Measurements from ENCODE around the gene KRTDAP.

Gene KRTDAP, protein sequence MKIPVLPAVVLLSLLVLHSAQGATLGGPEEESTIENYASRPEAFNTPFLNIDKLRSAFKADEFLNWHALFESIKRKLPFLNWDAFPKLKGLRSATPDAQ

DNA sequence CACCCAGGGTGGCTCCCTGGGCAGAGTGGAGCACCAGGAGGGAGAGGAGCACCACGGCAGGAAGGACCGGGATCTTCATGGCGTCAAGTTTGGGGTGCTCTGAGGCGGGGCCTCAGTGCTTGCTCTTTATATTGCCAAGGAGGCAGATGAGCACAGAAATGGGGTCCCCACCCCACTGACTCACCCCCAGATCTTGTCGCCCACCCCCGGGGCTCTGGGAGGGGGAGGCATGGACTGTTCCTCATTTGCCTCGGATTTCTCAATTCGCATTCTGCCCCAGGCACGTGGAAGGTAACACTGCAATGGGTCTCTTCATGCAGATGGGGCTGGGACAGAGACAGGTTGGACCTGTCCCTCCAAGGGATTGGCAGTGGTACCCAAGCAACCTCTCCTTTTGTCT, at the start of gene KRTDAP:
Gene KRTDAP (minus strand): TSS at position 101 of the 400 bp plus-strand sequence. CDS start 22 bp downstream, at position 79.
- DNase-seq (ENCODE audit: low read depth): no peak

DNA sequence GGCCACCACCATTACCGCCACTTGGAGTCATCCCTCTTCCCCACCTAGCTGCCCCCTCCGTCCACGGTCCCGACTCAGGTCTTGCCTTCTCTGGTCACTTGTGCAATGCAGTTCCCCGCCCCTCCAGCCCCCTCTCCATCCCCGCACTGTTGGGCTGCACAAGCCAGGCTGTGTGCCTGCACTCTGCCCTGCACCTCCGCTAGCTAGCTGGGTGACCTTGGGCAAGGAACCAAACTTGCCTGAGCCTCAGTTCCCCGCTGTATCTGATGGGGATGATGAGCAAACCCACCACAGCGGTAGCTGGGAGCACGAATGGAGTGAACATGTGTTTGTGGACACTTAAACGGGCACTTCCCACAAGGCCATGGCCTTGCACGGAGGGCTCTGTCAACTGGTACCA, 49.6 kb upstream of the KRTDAP start:
- no peak for DNase-seq (ENCODE audit: low read depth)

DNA sequence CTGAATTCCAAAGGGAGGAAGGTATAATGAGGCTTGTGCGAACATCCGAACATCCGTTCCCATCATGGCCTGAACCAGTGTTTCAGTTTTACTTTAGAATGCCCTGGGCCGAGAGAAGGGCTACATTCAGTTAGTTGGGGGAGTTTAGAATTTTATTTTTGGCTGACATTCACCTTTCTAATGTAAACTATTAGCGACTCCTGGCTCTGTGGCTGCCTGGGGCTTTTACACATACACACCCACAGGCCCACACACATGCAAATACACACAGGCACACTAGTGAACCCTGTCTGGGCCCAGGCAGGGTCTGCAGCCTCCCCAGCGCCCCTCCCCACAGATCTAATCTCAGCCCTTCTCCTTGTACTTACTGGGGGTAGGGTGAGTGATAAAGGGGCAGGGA, 49.0 kb upstream of the KRTDAP start:
- no peak for DNase-seq (ENCODE audit: low read depth)

DNA sequence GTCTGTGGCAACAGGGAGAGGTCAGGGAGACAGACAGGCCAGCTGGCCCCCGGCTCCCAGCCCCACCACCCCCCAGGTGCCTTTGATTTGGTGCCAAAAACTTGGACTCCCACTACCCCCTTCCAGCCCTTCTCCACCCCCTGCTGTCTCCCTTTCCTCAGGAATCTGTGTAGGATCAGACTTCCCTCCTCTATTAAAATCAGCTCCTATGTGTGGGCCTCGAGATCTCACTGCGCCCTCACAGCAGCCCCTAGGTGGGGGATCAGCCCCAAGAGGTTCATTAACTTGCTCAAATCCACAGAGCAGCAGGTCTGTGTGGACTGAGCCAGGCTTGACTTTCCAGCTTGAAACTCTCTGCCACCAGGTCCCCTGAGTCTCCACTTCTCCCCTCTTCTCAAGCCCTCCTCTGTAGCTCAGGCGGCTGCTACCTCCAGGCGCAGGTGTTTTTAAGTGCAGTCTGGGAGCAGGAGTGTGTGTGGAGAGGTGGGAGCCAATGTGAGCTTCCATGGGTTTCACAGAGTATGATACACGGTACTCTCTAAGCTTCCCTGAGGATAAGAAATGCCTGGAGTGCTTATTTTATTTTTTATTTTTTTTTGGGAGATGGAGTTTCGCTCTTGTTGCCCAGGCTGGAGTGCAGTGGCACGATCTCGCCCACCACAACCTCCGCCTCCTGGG, 44.7 kb upstream of the KRTDAP start:
- DNase-seq (ENCODE audit: low read depth): no peak

DNA sequence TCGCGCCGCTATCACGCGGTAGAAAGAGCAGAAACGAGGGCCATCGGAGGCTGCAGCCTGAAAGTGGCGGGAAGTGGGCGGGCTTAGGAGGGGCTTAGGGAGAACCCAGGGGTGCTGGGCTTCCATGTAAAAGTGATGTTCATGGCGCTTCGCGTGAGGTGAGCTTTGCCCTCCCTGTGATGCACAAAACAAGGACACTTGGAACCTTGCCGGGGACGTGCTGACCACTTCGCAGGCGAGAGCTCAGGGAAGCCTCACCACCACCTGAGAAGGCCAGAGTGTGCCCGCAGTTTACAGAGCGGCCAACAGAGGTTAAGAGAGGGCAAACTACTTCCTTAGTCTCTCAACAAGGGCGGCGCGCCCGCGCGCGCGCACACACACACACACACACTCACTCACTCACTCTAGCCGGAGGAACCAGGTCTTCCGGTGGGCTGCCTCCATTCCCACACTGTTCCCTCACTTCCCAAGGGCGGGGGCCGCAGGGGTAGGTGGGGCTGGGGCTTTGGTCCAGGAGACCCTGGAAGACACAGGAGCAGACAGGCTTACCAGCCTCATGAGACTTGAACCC, 43.6 kb upstream of the KRTDAP start:
- no peak for DNase-seq (ENCODE audit: low read depth)

DNA sequence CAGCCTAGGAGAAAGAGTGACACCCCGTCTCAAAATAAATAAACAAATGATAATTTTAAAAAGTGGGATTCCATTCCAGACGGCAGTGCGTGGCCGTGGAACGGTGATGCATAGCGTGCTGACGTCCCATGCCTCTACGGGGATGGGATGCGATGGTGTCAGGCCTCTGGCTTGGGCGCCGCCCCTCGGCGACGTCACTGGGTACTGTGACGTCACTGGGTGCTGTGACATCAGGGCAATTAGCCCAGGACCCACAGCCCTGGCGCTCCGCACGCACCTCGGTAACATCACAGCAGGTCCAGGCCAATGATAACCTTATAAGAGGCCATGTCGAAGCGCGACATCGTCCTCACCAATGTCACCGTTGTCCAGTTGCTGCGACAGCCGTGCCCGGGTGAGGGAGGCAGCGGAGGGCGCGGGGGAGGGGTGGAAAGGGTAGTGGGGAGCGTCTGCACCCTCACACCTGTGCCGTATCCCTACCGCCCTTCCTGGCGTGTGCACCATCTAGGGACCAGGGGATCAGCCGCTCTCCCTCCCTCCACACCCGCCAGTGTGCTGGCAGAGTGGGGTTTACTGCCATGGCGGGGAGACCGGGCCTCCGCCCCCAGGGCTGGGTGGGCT, 43.0 kb upstream of the KRTDAP start, which contains the start of gene GAPDHS:
Gene GAPDHS (plus strand): TSS at position 256 of the 621 bp plus-strand sequence. CDS start 72 bp downstream, at position 328.
- no peak for DNase-seq (ENCODE audit: low read depth)

DNA sequence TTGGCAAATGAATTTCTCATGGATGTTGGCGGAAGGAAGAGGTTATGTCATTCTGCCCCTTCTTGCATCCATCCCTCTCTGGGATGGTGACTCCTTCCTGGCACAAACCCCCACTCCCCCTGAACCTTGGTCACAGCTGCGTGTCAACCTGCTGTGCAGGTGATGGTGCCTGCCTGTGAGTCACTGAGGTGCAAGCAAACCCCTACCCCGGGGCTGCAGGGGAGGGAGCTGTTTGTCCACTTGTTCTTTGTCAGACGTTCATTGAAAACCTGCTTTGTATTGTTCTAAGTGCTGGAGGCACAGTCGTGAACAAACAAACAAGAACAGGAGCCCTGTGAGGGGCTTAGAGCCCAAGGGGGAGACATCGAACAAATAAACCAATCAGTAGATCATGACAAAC, 41.0 kb upstream of the KRTDAP start:
- no peak for DNase-seq (ENCODE audit: low read depth)

DNA sequence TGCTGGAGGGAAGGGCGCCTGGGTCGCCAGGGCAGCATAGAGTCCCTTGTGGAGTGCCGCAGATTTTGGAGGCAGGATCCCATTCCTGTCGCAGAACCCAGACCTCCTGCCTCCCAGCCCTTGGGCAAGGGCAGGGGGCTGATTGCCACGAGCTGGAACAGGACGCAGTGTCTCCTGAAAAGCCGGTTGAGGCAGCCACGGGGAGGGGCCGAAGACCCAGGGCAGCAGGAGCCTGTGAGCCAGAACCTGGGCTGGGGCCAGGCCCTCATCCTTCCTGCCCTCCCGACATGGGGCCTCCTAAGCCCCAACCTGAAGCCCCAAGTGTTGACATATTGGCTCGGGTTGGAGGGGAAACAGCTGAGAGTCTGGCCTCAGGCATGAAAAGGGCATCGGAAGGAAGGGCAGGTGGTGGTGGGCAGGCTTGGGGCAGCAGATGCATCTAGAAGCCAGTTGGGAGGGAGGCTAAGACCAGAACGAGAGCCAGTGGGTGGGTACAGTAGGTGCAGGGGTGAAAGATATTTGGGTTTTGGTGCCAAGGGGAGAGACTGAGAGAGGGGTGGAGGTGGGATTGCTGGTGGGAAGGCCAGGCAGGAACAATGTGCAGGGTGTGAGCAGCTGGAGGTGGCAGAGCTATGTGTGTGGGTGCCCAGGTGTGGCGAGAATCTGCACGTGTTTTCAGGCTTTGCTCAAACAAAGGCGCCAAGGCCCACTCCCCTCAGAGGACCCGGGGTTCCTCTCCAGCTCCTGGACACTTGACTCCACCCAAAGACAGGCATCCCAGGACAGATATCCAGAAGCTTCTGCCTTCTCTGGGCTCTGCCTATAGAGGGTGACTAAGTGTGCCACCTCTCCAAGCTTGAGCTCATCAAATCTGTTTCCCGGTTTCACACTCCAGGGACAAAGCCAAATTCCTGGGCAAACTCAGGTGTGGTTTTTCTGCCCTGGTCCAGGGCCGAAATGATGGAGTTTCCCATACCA, 39.3 kb upstream of the KRTDAP start:
- DNase-seq (ENCODE audit: low read depth): no peak

DNA sequence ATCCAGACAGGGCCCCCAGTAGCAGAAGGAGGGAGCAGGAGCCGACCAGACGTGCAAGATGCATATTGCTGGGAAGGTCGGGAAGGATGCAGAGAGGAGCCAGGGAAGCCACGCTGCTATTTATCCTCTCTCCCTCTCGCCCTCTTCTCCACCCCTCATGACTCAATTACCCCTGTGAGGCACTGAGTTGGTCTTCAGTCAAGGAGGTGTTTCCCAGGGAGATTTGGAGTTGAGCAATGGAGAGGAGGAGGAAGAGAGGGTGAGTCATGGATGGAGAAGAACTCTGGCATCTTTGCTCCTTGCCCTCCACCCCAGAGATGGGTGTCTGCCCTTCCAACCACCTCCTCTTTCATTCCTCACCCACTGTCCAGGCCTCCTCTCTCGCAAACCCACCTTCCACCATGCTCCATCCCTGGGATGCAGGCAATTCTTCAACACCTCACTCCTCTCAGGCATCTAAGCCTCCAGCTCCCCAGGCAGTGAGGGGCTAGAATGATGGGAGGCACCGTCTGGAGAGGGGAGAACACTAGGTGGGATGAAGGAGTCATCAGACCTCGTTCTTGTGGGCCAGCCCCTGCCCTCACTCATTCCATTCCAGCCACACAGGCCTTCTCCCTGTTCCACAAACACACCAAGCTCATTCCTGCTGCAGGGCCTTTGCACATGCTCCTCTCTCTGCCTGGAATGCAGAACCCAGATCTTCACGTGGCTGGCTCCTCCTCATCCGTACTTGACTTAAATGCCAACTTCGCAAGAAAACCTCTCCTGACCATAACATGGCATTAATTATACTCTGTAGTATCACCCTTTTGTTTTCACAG, 38.2 kb upstream of the KRTDAP start, which contains the start of gene SBSN:
Gene SBSN (minus strand): TSS at position 94 of the 821 bp plus-strand sequence. CDS start 30 bp downstream, at position 64.
- DNase-seq (ENCODE audit: low read depth): no peak

DNA sequence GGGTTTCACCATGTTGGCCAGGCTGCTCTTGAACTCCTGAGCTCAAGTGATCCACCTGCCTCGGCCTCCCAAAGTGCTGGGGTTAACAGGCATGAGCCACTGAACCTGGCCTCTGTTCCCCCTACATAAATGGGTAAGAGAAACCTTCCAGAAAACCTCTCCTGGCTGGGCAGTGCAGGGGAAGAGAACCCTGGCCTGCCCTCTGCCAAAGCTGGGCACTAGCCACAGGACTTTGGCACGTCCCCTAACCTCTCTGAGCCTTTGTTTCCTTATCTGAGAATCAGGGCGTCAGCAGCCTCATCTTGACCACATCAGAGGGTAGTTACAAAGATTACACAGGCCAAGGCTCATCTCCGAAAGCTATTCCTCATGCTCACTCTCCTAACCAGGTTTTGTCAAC, 35.6 kb upstream of the KRTDAP start:
- DNase-seq (ENCODE audit: low read depth): no peak

DNA sequence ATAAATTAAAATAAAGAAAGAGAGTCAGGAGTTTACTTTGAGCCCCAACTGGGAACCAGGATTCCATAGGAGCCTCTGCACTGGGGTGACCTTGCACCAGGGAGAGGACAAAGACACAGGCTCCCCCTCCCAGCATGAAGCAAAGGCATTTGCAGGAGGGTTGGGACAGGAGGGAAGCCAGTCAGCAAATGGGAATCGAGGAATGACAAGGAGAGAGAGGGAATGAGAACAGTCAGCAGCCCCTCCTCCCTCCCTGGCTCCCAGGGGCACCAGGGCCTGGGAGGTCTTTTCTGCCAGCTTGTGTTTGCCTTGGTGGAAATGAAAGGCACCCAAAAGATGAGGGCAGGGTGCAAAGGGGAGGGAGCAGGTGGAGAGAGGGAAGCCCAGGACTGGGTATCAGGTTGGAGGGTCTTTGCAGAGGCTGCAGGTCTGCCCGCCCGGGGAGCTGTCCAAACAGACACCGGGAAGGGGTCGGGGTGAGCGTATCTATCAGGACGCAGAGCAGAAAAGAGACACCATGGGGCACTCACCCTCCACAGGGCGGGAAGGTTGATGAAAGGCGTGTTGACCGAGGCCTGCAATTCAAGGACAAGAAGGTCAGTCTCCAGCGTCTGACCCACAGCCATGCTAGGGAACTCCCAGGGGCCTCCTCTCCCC, 34.0 kb upstream of the KRTDAP start:
- DNase-seq (ENCODE audit: low read depth): no peak

DNA sequence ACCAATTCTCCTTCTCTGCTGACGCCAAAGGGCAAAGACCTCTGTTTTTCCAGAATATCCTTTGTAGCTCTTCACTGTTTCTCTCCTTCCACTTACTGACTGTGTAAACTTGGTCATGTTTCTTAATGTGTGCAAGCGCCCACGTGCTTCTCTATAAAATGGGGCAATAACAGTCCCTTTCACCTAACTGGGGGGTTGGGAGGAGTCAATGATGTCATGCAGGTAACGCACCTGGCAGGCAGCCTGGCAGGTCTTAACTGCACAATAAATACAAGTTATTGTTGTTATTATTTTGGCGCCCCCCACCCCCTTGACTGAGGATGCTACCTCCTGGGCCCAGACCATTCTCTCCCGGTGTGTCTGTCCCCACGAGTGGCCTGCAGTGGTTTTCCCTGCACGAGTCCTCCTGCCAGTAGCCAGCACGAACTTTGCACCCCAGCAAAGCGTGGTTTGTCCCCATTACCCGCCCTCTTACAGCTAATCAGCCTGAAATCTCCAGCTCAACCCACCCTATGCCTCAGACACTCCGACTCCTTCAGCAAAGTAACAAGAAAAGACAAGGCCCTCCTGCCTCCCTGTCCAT, 32.6 kb upstream of the KRTDAP start:
- no peak for DNase-seq (ENCODE audit: low read depth)

DNA sequence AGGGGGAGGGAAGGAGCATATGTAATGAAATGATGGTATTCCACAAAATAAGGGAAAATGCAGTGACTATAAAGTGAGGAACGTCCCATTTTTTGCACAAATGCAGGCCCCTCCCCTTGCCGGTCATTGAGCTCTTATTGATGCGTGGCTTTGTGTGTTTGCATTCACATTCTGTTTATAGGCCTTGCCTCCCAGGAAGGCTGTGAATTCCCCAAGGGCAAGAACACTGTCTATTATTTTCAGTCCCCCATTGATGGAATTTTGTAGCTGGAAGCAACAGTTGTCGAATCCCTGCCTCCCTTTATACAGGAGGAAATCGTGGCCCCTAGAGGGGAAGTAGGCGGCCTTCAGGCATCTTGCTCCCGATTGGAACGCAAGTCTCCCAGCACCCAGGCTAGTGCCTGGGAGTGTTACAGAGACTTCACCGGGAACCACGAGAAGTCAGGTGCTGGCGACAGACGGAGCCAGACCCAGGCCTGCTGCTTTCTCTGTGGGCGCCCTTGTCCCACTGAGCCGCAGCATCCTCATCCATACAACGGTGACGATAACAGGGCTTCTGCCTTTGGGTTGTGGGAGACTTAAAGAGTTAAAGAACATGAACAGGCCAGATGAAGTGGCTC, 31.0 kb upstream of the KRTDAP start:
- no peak for DNase-seq (ENCODE audit: low read depth)

DNA sequence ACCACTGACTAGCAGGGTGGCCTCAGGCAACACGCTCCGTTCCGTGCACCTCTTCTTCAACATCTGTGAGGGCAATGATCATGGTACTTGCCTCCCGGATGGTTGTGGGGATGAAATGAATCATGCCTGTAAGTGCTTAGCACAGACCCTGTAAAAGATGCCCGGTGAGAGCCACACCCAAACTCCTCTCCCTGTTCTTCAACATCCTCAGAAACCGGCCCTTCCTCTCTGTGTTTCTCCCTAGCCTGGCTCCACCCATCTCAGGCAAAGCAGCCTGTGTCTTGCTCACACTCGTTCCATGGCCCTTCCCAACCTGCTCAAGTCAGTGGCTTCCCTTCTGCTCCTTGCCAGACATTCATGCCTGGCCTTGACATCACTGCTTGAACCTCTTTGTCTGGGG, 29.0 kb upstream of the KRTDAP start:
- no peak for DNase-seq (ENCODE audit: low read depth)

DNA sequence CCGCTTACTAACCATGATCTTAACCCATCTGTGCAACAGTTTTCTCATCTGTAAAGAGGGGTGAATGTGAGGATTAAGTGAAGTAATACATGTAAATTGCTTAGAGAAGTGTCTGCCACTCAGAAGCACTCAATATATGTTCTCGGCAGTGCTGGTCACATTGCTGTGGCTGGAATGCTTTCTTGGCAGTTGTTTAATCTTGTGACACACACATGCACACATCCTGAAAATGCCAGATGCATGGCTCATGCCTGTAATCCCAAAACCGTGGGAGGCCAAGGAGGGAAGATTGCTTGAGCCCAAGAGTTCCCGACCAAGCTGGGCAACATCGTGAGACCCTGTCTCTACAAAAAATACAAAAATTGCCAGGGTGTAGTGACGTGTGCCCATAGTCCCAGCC, 28.0 kb upstream of the KRTDAP start:
- no peak for DNase-seq (ENCODE audit: low read depth)

DNA sequence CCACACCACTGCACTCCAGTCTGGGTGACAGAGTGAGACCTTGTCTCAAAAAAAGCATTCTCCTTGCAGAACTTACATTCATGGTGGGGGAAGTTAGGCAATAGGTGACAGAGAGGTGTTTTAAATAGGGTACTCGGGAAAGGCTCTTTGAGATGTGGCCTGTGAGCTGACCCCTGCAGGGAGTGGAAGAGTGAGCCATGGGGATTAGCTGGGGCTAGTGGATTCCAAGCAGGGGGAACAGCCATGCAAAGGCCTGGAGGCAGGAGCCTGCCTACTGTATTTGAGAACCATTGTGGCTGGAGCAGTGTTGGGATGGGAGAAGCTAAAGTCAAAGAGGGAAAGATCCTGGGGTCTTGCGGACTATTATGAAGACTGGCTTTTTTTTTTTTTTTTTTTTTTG, 27.1 kb upstream of the KRTDAP start:
- no peak for DNase-seq (ENCODE audit: low read depth)

DNA sequence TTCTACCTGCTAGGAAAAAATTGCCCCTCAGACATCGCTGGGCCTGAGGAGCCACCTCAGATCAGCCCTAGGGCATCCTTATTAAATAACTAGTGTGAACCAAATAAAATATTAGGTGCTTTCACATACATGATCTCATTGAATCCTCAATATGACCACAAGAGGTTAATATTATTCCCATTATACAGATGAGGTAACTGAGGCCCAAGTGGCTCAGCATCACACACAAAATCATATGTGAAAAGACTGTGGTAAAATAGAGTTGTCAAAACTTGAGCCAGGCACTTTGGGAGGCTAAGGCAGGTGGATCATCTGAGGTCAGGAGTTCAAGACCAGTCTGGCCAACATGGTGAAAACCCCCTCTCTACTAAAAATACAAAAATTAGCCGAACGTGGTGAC, 26.0 kb upstream of the KRTDAP start:
- DNase-seq (ENCODE audit: low read depth): no peak

DNA sequence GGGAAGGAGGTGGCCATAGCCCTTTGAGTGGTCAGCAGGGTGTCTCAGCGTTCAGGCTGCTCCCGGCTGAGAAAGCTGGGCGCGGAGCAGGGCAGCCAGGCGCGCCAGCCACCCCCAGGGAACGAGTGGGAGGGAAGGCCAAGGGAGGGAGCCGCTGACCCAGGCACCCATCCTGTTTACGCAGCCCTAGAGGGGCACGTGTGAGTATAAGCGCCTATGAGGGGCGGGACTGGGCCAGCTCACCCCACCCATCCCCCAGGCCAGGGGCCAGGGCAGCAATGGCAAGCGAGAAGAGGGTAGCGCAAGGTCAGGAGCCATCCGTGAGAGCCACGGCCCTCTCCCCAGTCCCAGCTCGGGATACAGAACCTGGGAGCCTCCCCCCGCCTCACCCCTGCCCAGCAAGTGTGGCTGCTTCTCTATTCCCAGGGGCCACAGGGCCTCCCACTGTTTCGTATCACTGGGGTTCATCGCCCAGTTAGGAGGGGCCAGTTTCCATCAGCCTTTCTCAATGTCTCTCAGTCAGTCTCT, 24.1 kb upstream of the KRTDAP start:
- DNase-seq (ENCODE audit: low read depth): no peak

DNA sequence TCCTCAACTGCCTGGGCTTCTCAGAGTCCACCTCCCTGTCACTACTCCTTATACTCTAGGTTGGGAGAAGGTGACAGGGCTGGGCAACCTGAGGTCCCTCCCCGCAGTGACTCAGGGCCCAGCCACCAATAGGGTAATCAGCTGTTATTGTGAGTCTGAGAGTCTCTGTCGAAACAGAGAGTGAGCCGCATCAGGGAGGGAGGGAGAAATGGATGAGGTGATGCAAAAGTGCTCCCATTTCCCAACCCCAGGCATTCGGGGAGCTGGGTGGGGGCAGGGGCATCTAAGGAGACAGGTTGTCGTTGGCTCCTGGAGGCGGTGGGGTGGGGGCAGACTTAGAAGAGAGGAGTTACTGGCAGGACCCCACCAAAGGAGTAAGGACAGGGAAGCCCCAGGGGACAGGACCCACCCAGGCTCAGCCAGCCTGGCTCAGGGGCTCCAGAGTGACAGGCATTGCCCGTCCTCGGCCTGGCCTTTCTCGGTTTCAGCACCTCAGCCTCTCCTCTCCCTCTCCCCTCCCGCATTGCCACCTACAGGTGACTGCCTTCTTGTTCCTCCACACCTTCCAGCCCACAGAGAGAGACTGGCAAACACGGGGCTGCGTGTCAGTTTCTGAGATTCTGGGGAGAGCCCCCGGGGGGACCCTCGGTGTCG, 23.5 kb upstream of the KRTDAP start, which contains the start of gene DMKN:
Gene DMKN (minus strand): TSS at position 22 of the 654 bp plus-strand sequence. CDS start 174 bp downstream, outside the sequence.
- no peak for DNase-seq (ENCODE audit: low read depth)

All from activated gamma-delta T cell treated with anti-CD3 and anti-CD28 coated beads, Interleukin-2, amount 50 U/mL, for 16 hours (primary cell).